Thoracic aorta (tissue), 2 donors: ENCODE data around the gene ST6GALNAC3. TPM values are rescaled to one million over a fixed set of nuclear protein-coding genes. Genes with fewer than 3 reads are reported as not detected.

Experiments used
- ATAC-seq: fragments of 150-250 bp; one replicate; pipeline ENCODE4 v1.8.0; 2017; ENCODE audit warnings: low read depth; ENCODE audit not compliant: insufficient number of reproducible peaks, low FRiP score
- DNase-seq: peaks from one replicate; pipeline ENCODE4 v3.0.0-alpha.2; 2020; ENCODE audit warnings: low spot score
- H3K27ac ChIP-seq, 2 donors: fragments of 200-600 bp; sonication (generic); 1 replicate in 1 of 2; 2 replicates in 1 of 2; pipeline ENCODE4 v1.5.1; 2016; ENCODE audit warnings: mild to moderate bottlenecking in 2 of 2, moderate library complexity in 2 of 2
- H3K27me3 ChIP-seq: fragments of 200-600 bp; sonication (generic); replicated peaks from 2 replicates; pipeline ENCODE4 v1.6.0; 2016; ENCODE audit warnings: mild to moderate bottlenecking; ENCODE audit not compliant: insufficient read depth
- H3K36me3 ChIP-seq: fragments of 200-600 bp; sonication (generic); one replicate; pipeline ENCODE4 v1.5.1; 2016
- H3K4me1 ChIP-seq, 2 donors: fragments of 200-600 bp; sonication (generic); 1 replicate in 1 of 2; 2 replicates in 1 of 2; pipeline versions ENCODE4 v1.5.1 to v1.6.0; 2016; ENCODE audit warnings: low read depth in 2 of 2, mild to moderate bottlenecking in 1 of 2; ENCODE audit not compliant: control insufficient read depth in 1 of 2
- H3K4me3 ChIP-seq: fragments of 200-600 bp; sonication (generic); 2 replicates; pipeline ENCODE4 v1.5.1; 2016; ENCODE audit warnings: mild to moderate bottlenecking
- H3K9me3 ChIP-seq: fragments of 200-600 bp; sonication (generic); 2 replicates; pipeline ENCODE4 v1.5.1; 2016
- CTCF ChIP-seq: fragments of 200-600 bp; sonication (generic); IDR thresholded peaks from one replicate; pipeline ENCODE4 v1.5.1; 2019; ENCODE audit warnings: antibody characterized with exemption
- total RNA-seq, 2 donors: library from RNA; depleted of rRNA; stranded (reverse); fragments of >200 nt; gene quantifications; one replicate each; pipeline versions ENCODE4 v1.1.0 to v1.2.3, GENCODE V29; 2016

ST6GALNAC3 gene
- total RNA-seq, 2 donors from 2014 or later, result 1.4 to 9.5 TPM

GRCh38 chr1:76080552-76081079 lies 6.1 kb downstream of the ST6GALNAC3 start:
- DNase-seq, result no peak
- peaks cover 0 to under 1% of the 10 kb centered on the region in 2 donors for H3K4me1 ChIP-seq
- TF ChIP-seq CTCF, result no peak
- H3K27me3 ChIP-seq, result no peaks in the 10 kb centered on the region
- H3K9me3 ChIP-seq, result no peaks in the 10 kb centered on the region
- H3K36me3 ChIP-seq, result no peaks in the 10 kb centered on the region
- H3K27ac ChIP-seq, result no peak overlapping the region
- ATAC-seq, result no peak
- no peak overlapping the region for H3K4me3 ChIP-seq

DNA sequence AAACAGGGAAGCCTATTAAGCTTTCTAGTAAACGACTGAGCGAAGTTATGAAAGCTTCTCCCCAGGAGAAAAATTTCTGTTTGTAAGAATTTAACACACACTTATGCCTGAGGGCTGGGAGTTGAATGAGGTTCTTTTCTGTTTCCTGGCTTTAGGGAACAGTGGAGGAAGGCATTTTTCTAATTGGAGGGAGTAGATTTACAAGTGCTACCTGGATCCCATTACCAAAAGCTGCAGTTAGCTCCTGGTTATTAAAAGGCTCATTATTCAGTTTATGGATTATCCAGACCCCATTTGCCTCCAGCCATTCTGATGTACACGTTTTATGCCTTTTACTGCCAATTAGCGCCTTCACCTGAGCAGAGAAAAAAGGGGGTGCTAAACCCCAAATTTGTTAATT lies 7.5 kb downstream of the ST6GALNAC3 start:
- DNase-seq (no peak), ATAC-seq (no peak)
- H3K36me3 ChIP-seq, result no peaks in the 10 kb centered on the region
- no peak overlapping the region for H3K4me3 ChIP-seq
- no peaks in the 10 kb centered on the region for H3K4me1 ChIP-seq
- TF ChIP-seq CTCF, result no peak
- H3K27ac ChIP-seq, result no peak overlapping the region
- no peaks in the 10 kb centered on the region for H3K9me3 ChIP-seq
- no peaks in the 10 kb centered on the region for H3K27me3 ChIP-seq

DNA sequence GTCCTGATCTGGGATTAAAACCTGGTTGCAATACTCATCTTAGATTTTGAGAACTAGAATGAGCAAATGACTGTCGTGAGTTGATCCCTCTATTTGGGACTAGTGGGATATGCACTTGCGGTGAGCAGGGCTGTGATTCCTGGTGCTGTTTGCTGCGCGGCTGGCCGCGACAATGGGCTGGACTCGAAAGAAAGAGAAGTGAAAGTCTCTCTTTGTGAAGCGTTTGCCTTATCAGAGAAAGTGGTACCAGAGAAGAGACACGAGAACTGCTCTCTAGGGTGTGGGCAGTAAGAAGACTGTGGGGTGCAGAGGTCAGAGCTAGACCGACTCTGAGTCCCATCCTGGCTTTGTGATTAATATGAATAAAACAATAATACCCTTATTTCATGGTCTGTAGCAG lies 8.6 kb downstream of the ST6GALNAC3 start:
- Histone ChIP-seq H3K36me3 (no peaks in the 10 kb centered on the region), H3K27ac (no peak overlapping the region), H3K4me1 (no peaks in the 10 kb centered on the region), H3K4me3 (no peak overlapping the region), H3K9me3 (no peaks in the 10 kb centered on the region), H3K27me3 (no peaks in the 10 kb centered on the region)
- no peak for TF ChIP-seq CTCF
- DNase-seq (no peak), ATAC-seq (no peak)

GRCh38 chr1:76084029-76084627 lies 9.6 kb downstream of the ST6GALNAC3 start:
- no peaks in the 10 kb centered on the region for H3K36me3 ChIP-seq
- TF ChIP-seq CTCF, result no peak
- H3K27me3 ChIP-seq, result no peaks in the 10 kb centered on the region
- H3K9me3 ChIP-seq, result no peaks in the 10 kb centered on the region
- no peak overlapping the region for H3K4me3 ChIP-seq
- H3K4me1 ChIP-seq, result no peaks in the 10 kb centered on the region
- ATAC-seq, result no peak
- no peak overlapping the region for H3K27ac ChIP-seq
- DNase-seq, result no peak

- Histone ChIP-seq H3K27ac (no peak overlapping the region), H3K4me3 (no peak overlapping the region), H3K36me3 (no peaks in the 10 kb centered on the region), H3K4me1 (no peaks in the 10 kb centered on the region), H3K9me3 (no peaks in the 10 kb centered on the region), H3K27me3 (no peaks in the 10 kb centered on the region)
- no peak for TF ChIP-seq CTCF
- ATAC-seq, result no peak
- no peak for DNase-seq
These were observed 10.1 kb downstream of the ST6GALNAC3 start for GRCh38 chr1:76084685-76085084.
